ENCODE data around the gene GSTM4. TPM values are rescaled to one million over a fixed set of nuclear protein-coding genes. Genes with fewer than 3 reads are reported as not detected.
A peak's percentile ranks its signal among the peaks of the same experiment; 100 is the strongest.
"Not testable (repeated sequence)": the region's sequence is repeated elsewhere in the genome, so short reads cannot be mapped to it uniquely, and the experiment has no call there.

Gene GSTM4
- total RNA-seq, 3 donors from 2014 or later = 21.9 to 31.5 (median 28.2) TPM

DNA sequence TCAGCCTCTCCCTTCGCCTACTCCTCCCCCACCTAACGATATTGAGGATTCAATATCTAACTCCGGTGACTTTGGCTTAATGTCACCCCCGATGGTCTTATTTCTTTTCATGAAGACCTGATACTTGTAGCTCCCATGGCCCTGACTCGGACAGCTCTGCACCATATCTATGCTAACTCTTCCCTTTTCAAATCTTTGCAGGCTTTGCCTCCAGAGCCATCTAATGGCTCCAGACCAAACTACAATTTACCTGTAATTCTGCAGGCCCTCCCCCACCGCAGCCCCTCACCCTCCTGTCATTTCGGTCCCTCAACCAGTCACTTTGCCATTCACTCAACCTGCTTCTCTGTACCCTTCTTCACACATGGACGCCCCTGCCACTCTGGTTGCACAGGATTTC, 48.3 kb downstream of the GSTM4 start:
- TF ChIP-seq, protein P1, sequence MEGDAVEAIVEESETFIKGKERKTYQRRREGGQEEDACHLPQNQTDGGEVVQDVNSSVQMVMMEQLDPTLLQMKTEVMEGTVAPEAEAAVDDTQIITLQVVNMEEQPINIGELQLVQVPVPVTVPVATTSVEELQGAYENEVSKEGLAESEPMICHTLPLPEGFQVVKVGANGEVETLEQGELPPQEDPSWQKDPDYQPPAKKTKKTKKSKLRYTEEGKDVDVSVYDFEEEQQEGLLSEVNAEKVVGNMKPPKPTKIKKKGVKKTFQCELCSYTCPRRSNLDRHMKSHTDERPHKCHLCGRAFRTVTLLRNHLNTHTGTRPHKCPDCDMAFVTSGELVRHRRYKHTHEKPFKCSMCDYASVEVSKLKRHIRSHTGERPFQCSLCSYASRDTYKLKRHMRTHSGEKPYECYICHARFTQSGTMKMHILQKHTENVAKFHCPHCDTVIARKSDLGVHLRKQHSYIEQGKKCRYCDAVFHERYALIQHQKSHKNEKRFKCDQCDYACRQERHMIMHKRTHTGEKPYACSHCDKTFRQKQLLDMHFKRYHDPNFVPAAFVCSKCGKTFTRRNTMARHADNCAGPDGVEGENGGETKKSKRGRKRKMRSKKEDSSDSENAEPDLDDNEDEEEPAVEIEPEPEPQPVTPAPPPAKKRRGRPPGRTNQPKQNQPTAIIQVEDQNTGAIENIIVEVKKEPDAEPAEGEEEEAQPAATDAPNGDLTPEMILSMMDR (IDR thresholded peaks at IDR 0.05) = no peak
- TF ChIP-seq POLR2AphosphoS5 (IDR thresholded peaks at IDR 0.05) = no peak
- TF ChIP-seq POLR2A (IDR thresholded peaks at IDR 0.05) = no peak
- Histone ChIP-seq H3K27me3 (no peaks in the 10 kb centered on the region), H3K27ac (no peak overlapping the region), H3K4me3 (no peak overlapping the region), H3K9me3 (no peaks in the 10 kb centered on the region), H3K36me3 (no peaks in the 10 kb centered on the region), H3K4me1 (no peaks in the 10 kb centered on the region)
- intact Hi-C loops (cut with DNase I; ENCODE audit: low total_unique reads) = no loop called here
- no peak for DNase-seq (ENCODE audit: low spot score in 2 of 2)

GRCh38 chr1:109705411-109705810, 49.5 kb downstream of the GSTM4 start:
- no peak overlapping the region for H3K4me3 ChIP-seq
- H3K4me1 ChIP-seq = no peaks in the 10 kb centered on the region
- no peaks in the 10 kb centered on the region for H3K27me3 ChIP-seq
- intact Hi-C loops (cut with DNase I; ENCODE audit: low total_unique reads) = no loop called here
- H3K9me3 ChIP-seq = no peaks in the 10 kb centered on the region
- peak in 1 of 2 donors; percentile 38 for DNase-seq (ENCODE audit: low spot score in 2 of 2)
- H3K27ac ChIP-seq = peak overlapping the region; percentile 27 to 40
- no peaks in the 10 kb centered on the region for H3K36me3 ChIP-seq
- TF ChIP-seq, protein P1 (IDR thresholded peaks at IDR 0.05) = no peak
- no peak for TF ChIP-seq POLR2A (IDR thresholded peaks at IDR 0.05)
- TF ChIP-seq POLR2AphosphoS5 (IDR thresholded peaks at IDR 0.05) = no peak

DNA sequence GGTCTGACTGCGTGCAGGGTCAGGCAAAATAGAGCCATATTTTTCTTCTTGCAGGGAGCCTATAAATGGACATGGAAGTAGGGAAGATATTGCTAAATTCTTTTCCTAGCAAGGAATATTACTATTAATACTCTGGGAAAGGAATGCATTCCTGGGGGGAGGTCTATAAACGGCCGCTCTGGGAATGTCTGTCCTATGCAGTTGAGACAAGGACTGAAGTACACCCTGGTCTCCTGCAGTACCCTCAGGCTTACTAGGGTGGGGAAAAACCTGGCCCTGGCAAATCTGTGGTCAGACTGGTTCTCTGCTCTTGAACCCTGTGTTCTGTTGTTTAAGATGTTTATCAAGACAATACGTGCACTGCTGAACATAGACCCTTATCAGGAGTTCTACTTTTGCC, 53.0 kb downstream of the GSTM4 start:
- H3K4me1 ChIP-seq; DNase-seq (ENCODE audit: low spot score in 2 of 2); H3K9me3 ChIP-seq; H3K36me3 ChIP-seq; intact Hi-C loops (cut with DNase I; ENCODE audit: low total_unique reads); H3K27me3 ChIP-seq; H3K27ac ChIP-seq; H3K4me3 ChIP-seq: not testable (repeated sequence)

DNA sequence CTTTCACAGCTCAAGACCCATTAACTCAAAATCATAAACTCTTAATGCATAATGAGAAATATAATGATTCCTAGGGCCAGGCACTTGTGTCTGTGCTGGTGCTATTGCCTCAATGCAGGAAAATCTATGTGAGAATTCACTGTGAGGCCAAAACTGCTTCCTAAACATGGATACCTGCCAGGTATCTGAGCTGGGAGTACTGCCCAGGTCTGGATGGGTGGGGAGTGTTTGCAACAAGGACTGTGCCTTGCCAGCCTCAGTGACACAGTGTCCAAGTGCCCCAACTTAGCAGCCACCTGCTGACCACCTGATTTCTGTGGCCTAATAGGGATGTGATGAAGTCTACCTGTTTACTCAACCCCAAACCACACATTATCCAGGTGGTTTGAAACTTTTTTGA, 53.9 kb downstream of the GSTM4 start:
- H3K4me1 ChIP-seq; intact Hi-C loops (cut with DNase I; ENCODE audit: low total_unique reads); H3K27ac ChIP-seq; H3K9me3 ChIP-seq; H3K36me3 ChIP-seq; H3K27me3 ChIP-seq; DNase-seq (ENCODE audit: low spot score in 2 of 2); H3K4me3 ChIP-seq: not testable (repeated sequence)

Other genes starting within 250 kb of the GSTM4 start
- 10 to 100 TPM; 23.7 to 36.7 (median 28.8) TPM for gene PSMA5, start 229.7 kb upstream of the GSTM4 start, total RNA-seq
- gene SYPL2, start 189.6 kb upstream of the GSTM4 start, total RNA-seq = 1 to 10 TPM in 1 of 3 donors, under 1 TPM in 2; 0.44 to 1.4 (median 0.66) TPM
- 1 to 10 TPM; 2.4 to 4.1 (median 2.9) TPM for gene ATXN7L2, start 172.2 kb upstream of the GSTM4 start, total RNA-seq
- 1 to 10 TPM; 6.6 to 9.1 (median 8.2) TPM for gene CYB561D1, start 162.0 kb upstream of the GSTM4 start, total RNA-seq
- gene AMIGO1, start 146.4 kb upstream of the GSTM4 start, total RNA-seq = 1 to 10 TPM; 3.0 to 9.5 (median 6.4) TPM
- gene GPR61, start 116.2 kb upstream of the GSTM4 start, total RNA-seq = not detected
- gene GNAI3, start 107.5 kb upstream of the GSTM4 start, total RNA-seq = 1 to 10 TPM; 5.9 to 6.9 (median 6.2) TPM
- gene GNAT2, start 36.5 kb upstream of the GSTM4 start, total RNA-seq = not detected
- gene AMPD2, start 36.3 kb upstream of the GSTM4 start, total RNA-seq = 10 to 100 TPM; 21.3 to 68.2 (median 47.4) TPM
- gene GSTM2, start 12.0 kb downstream of the GSTM4 start, total RNA-seq = 10 to 100 TPM; 47.8 to 93.4 (median 66.5) TPM
- 10 to 100 TPM in 1 of 3 donors, not detected in 2; 33.8 TPM for gene GSTM1, start 31.7 kb downstream of the GSTM4 start, total RNA-seq
- gene GSTM5, start 56.2 kb downstream of the GSTM4 start, total RNA-seq = 1 to 10 TPM; 1.8 to 4.6 (median 3.6) TPM
- gene GSTM3, start 84.9 kb downstream of the GSTM4 start, total RNA-seq = 100 to 1,000 TPM in 2 of 3 donors, 10 to 100 TPM in 1; 40.0 to 226 (median 105) TPM
- 1 to 10 TPM in 1 of 3 donors, not detected in 2; 3.6 TPM for gene EPS8L3, start 107.8 kb downstream of the GSTM4 start, total RNA-seq